HCT116 (cell line): ENCODE results near the gene GPR84.

Experiments
- CBX3 ChIP-seq: IDR thresholded peaks from 2 replicates; pipeline ENCODE4 v1.6.1; 2012; ENCODE audit warnings: low read depth
- CEBPB ChIP-seq: IDR thresholded peaks from 2 replicates; pipeline ENCODE4 v1.6.1; 2012; ENCODE audit warnings: low read depth
- CTCF ChIP-seq, 3 experiments: fragments of 200-600 bp in 1 of 3; sonication (generic) in 1 of 3; IDR thresholded peaks in 2 of 3; conservative IDR thresholded peaks in 1 of 3; 2 replicates each; pipeline ENCODE4 v1.5.1; 2012 to 2017; ENCODE audit warnings: low read depth in 2 of 3, low read length in 2 of 3, antibody characterized with exemption in 1 of 3, borderline replicate concordance in 1 of 3, control low read depth in 1 of 3, mild to moderate bottlenecking in 1 of 3, mixed read lengths in 1 of 3, mixed run types in 1 of 3, moderate library complexity in 1 of 3; ENCODE audit not compliant: insufficient read depth in 1 of 3
- ELF1 ChIP-seq: IDR thresholded peaks from 2 replicates; pipeline ENCODE4 v1.6.1; 2012; ENCODE audit warnings: low read depth, borderline replicate concordance
- EZH2 ChIP-seq: fragments of 200-600 bp; sonication (generic); IDR thresholded peaks from 2 replicates; pipeline ENCODE4 v1.6.1; 2017; ENCODE audit warnings: antibody characterized with exemption, mixed run types
- POLR2A ChIP-seq: IDR thresholded peaks from 2 replicates; pipeline ENCODE4 v1.7.0; 2011; ENCODE audit warnings: borderline replicate concordance; ENCODE audit not compliant: insufficient read depth, insufficient read length; ENCODE audit errors: extremely low read depth
- SP1 ChIP-seq: IDR thresholded peaks from 2 replicates; pipeline ENCODE4 v1.6.1; 2012; ENCODE audit warnings: low read depth
- SRF ChIP-seq: IDR thresholded peaks from 2 replicates; pipeline ENCODE4 v1.6.1; 2012; ENCODE audit warnings: low read depth

DNA sequence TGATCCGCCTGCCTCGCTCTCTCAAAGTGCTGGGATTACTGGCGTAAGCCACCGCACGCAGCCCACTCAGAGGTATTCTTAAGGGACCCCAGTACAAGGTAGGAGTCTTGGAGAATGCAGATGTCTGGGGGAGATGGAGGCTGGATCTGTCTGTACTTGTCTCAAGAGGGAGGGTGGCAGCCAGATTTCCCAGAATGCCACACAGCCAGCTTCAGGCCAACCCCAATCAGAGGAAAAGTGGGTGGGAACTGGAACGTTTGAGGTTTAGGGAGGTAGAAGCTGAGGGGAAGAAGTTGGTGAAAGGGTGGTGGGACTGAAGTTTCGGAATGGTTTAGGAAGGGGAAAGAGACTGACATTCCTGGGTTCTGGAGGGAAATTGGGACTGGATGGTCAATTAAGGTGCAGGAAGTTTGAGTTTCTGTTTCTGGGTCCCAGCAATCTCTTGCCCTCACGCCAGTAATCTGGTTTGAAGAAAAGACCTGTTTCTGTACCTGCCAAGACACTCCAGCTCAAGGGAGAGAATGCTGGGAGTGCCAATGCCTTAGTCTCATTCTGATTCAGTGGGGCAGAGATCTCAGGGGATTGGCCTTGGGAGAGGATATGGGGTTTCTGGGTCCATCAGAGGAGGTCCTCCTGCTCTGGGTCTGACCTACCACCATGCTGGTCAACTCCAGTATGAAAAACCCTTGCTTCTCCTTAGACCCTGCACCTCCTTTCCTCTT, 28.4 kb upstream of the GPR84 start:
- TF ChIP-seq SP1 (no peak), POLR2A (no peak), CTCF (IDR thresholded peaks at IDR 0.05 in 2 of 3, conservative IDR thresholded peaks at IDR 0.05 in 1 of 3; ENCODE audit: borderline replicate concordance in 1 of 3, insufficient read depth in 1 of 3, low read depth in 2 of 3, low read length in 2 of 3) (no peak), ELF1 (no peak), CBX3 (no peak), SRF (no peak), EZH2 (no peak), CEBPB (no peak)
